ENCODE results near the gene IFT57.

The IFT57 gene

GRCh38 chr3:108125153-108125543 lies 97.1 kb downstream of the IFT57 start:
- no peak for DNase-seq (ENCODE audit: low read depth in 2 of 2)

- DNase-seq (ENCODE audit: low read depth in 2 of 2) = no peak
Observed at GRCh38 chr3:108124337-108125152, 97.7 kb downstream of the IFT57 start.

GRCh38 chr3:108123326-108123725 lies 98.9 kb downstream of the IFT57 start:
- DNase-seq (ENCODE audit: low read depth in 2 of 2) = no peak

GRCh38 chr3:108122276-108122675 lies 99.9 kb downstream of the IFT57 start:
- no peak for DNase-seq (ENCODE audit: low read depth in 2 of 2)

- no peak for DNase-seq (ENCODE audit: low read depth in 2 of 2)
Observed at GRCh38 chr3:108119398-108120104, 102.7 kb downstream of the IFT57 start.

GRCh38 chr3:108118038-108118768 lies 104.0 kb downstream of the IFT57 start:
- no peak for DNase-seq (ENCODE audit: low read depth in 2 of 2)

GRCh38 chr3:108117241-108117775 lies 104.9 kb downstream of the IFT57 start:
- DNase-seq (ENCODE audit: low read depth in 2 of 2) = no peak

- DNase-seq (ENCODE audit: low read depth in 2 of 2) = no peak
Observed at GRCh38 chr3:108114423-108115065, 107.7 kb downstream of the IFT57 start.

- no peak for DNase-seq (ENCODE audit: low read depth in 2 of 2)
Observed at GRCh38 chr3:108113975-108114374, 108.2 kb downstream of the IFT57 start.

- DNase-seq (ENCODE audit: low read depth in 2 of 2) = no peak
Observed at GRCh38 chr3:108110934-108111333, 111.3 kb downstream of the IFT57 start.

All from fibroblast of skin of left quadriceps (primary cell).